ENCODE measurements around the gene BCLAF1.

Gene BCLAF1

GRCh38 chr6:136274062-136274461 lies 15.6 kb downstream of the BCLAF1 start:
- H3K36me3 ChIP-seq (ENCODE audit: insufficient read depth, low read length): peaks cover 96% of the 10 kb centered on the region
- no peaks in the 10 kb centered on the region for H3K9me3 ChIP-seq (ENCODE audit: low read depth, low read length)
- no peak for DNase-seq (ENCODE audit: low read depth, low spot score)
- H3K9ac ChIP-seq (ENCODE audit: insufficient read length): no peak overlapping the region
- no peak overlapping the region for H3K27ac ChIP-seq
- no peak for TF ChIP-seq EZH2 (IDR thresholded peaks at IDR 0.05)
- TF ChIP-seq FOXP2 (optimal IDR thresholded peaks at IDR 0.05; ENCODE audit: control extremely low read depth, extremely low read length, insufficient read depth): no peak
- TF ChIP-seq POLR2AphosphoS5 (IDR thresholded peaks at IDR 0.05; ENCODE audit: borderline replicate concordance, low read depth, low read length): no peak
- H3K4me3 ChIP-seq: no peak overlapping the region

GRCh38 chr6:136265101-136265500 lies 24.5 kb downstream of the BCLAF1 start:
- Histone ChIP-seq H3K9me3 (ENCODE audit: low read depth, low read length) (no peaks in the 10 kb centered on the region), H3K36me3 (ENCODE audit: insufficient read depth, low read length) (peaks cover 100% of the 10 kb centered on the region), H3K27ac (no peak overlapping the region), H3K4me3 (no peak overlapping the region), H3K9ac (ENCODE audit: insufficient read length) (no peak overlapping the region)
- DNase-seq (ENCODE audit: low read depth, low spot score): no peak
- TF ChIP-seq POLR2AphosphoS5 (IDR thresholded peaks at IDR 0.05; ENCODE audit: borderline replicate concordance, low read depth, low read length) (no peak), FOXP2 (optimal IDR thresholded peaks at IDR 0.05; ENCODE audit: control extremely low read depth, extremely low read length, insufficient read depth) (no peak), EZH2 (IDR thresholded peaks at IDR 0.05) (no peak)

- H3K36me3 ChIP-seq (ENCODE audit: insufficient read depth, low read length): peaks cover 100% of the 10 kb centered on the region
- peak overlapping the region; percentile 49; the same call in 1 of the 2 replicates for H3K27ac ChIP-seq
- no peak overlapping the region for H3K9ac ChIP-seq (ENCODE audit: insufficient read length)
Observed at GRCh38 chr6:136262940-136263339, 26.7 kb downstream of the BCLAF1 start.

GRCh38 chr6:136254851-136255466 lies 34.7 kb downstream of the BCLAF1 start:
- H3K36me3 ChIP-seq (ENCODE audit: insufficient read depth, low read length): peaks cover 40% of the 10 kb centered on the region

More at GRCh38 chr6:136262940-136263339, 26.7 kb downstream of the BCLAF1 start:
- Histone ChIP-seq H3K4me3 (no peak overlapping the region), H3K9me3 (ENCODE audit: low read depth, low read length) (no peaks in the 10 kb centered on the region)
- TF ChIP-seq EZH2 (IDR thresholded peaks at IDR 0.05): no peak
- no peak for TF ChIP-seq POLR2AphosphoS5 (IDR thresholded peaks at IDR 0.05; ENCODE audit: borderline replicate concordance, low read depth, low read length)
- TF ChIP-seq FOXP2 (optimal IDR thresholded peaks at IDR 0.05; ENCODE audit: control extremely low read depth, extremely low read length, insufficient read depth): no peak
- no peak for DNase-seq (ENCODE audit: low read depth, low spot score)

GRCh38 chr6:136253734-136254133 lies 35.9 kb downstream of the BCLAF1 start:
- Histone ChIP-seq H3K36me3 (ENCODE audit: insufficient read depth, low read length) (peaks cover 28% of the 10 kb centered on the region), H3K9me3 (ENCODE audit: low read depth, low read length) (no peaks in the 10 kb centered on the region), H3K27ac (no peak overlapping the region), H3K9ac (ENCODE audit: insufficient read length) (no peak overlapping the region), H3K4me3 (no peak overlapping the region)
- TF ChIP-seq EZH2 (IDR thresholded peaks at IDR 0.05): no peak
- TF ChIP-seq FOXP2 (optimal IDR thresholded peaks at IDR 0.05; ENCODE audit: control extremely low read depth, extremely low read length, insufficient read depth): no peak
- TF ChIP-seq POLR2AphosphoS5 (IDR thresholded peaks at IDR 0.05; ENCODE audit: borderline replicate concordance, low read depth, low read length): peak; percentile 46; the same call in 1 of the 2 replicates
- DNase-seq (ENCODE audit: low read depth, low spot score): no peak

More at GRCh38 chr6:136254851-136255466, 34.7 kb downstream of the BCLAF1 start:
- Histone ChIP-seq H3K4me3 (no peak overlapping the region), H3K27ac (0 out of 2 replicates have a peak overlapping the region, but pooled peaks have one; percentile 20), H3K9ac (ENCODE audit: insufficient read length) (no peak overlapping the region), H3K9me3 (ENCODE audit: low read depth, low read length) (no peaks in the 10 kb centered on the region)
- TF ChIP-seq POLR2AphosphoS5 (IDR thresholded peaks at IDR 0.05; ENCODE audit: borderline replicate concordance, low read depth, low read length) (0 out of 2 replicates have a peak, but pooled peaks have one; percentile 10), EZH2 (IDR thresholded peaks at IDR 0.05) (no peak)
- no peak for DNase-seq (ENCODE audit: low read depth, low spot score)

GRCh38 chr6:136252441-136252840 lies 37.2 kb downstream of the BCLAF1 start:
- Histone ChIP-seq H3K4me3 (no peak overlapping the region), H3K9ac (ENCODE audit: insufficient read length) (no peak overlapping the region), H3K36me3 (ENCODE audit: insufficient read depth, low read length) (peaks cover 15% of the 10 kb centered on the region), H3K9me3 (ENCODE audit: low read depth, low read length) (no peaks in the 10 kb centered on the region), H3K27ac (no peak overlapping the region)
- no peak for TF ChIP-seq FOXP2 (optimal IDR thresholded peaks at IDR 0.05; ENCODE audit: control extremely low read depth, extremely low read length, insufficient read depth)
- no peak for TF ChIP-seq POLR2AphosphoS5 (IDR thresholded peaks at IDR 0.05; ENCODE audit: borderline replicate concordance, low read depth, low read length)
- no peak for TF ChIP-seq EZH2 (IDR thresholded peaks at IDR 0.05)
- DNase-seq (ENCODE audit: low read depth, low spot score): no peak

GRCh38 chr6:136251394-136251793 lies 38.3 kb downstream of the BCLAF1 start:
- Histone ChIP-seq H3K9me3 (ENCODE audit: low read depth, low read length) (no peaks in the 10 kb centered on the region), H3K4me3 (peak overlapping the region; percentile 98), H3K9ac (ENCODE audit: insufficient read length) (no peak overlapping the region), H3K36me3 (ENCODE audit: insufficient read depth, low read length) (peaks cover 6% of the 10 kb centered on the region; the same call in 1 of the 2 replicates), H3K27ac (0 out of 2 replicates have a peak overlapping the region, but pooled peaks have one; percentile 26)
- TF ChIP-seq FOXP2 (optimal IDR thresholded peaks at IDR 0.05; ENCODE audit: control extremely low read depth, extremely low read length, insufficient read depth) (no peak), POLR2AphosphoS5 (IDR thresholded peaks at IDR 0.05; ENCODE audit: borderline replicate concordance, low read depth, low read length) (no peak; the same call in 1 of the 2 replicates), EZH2 (IDR thresholded peaks at IDR 0.05) (no peak)
- no peak for DNase-seq (ENCODE audit: low read depth, low spot score)

GRCh38 chr6:136250686-136251008 lies 39.0 kb downstream of the BCLAF1 start:
- DNase-seq (ENCODE audit: low read depth, low spot score): no peak
- peak overlapping the region; percentile 98 for H3K4me3 ChIP-seq
- TF ChIP-seq FOXP2 (optimal IDR thresholded peaks at IDR 0.05; ENCODE audit: control extremely low read depth, extremely low read length, insufficient read depth): no peak
- TF ChIP-seq EZH2 (IDR thresholded peaks at IDR 0.05): no peak
- TF ChIP-seq POLR2AphosphoS5 (IDR thresholded peaks at IDR 0.05; ENCODE audit: borderline replicate concordance, low read depth, low read length): no peak
- H3K36me3 ChIP-seq (ENCODE audit: insufficient read depth, low read length): peaks cover 6% of the 10 kb centered on the region; the same call in 1 of the 2 replicates
- H3K9me3 ChIP-seq (ENCODE audit: low read depth, low read length): no peaks in the 10 kb centered on the region
- H3K27ac ChIP-seq: peak overlapping the region; percentile 44; the same call in 1 of the 2 replicates
- H3K9ac ChIP-seq (ENCODE audit: insufficient read length): peak overlapping the region; percentile 86
